Measurements from ENCODE around the gene SPNS2. TPM values are rescaled to one million over a fixed set of nuclear protein-coding genes. Genes with fewer than 3 reads are reported as not detected.

SPNS2 gene
- total and polyA plus RNA-seq, 2 of the 8 experiments (the other 6 are each of a cell fraction or from before 2014, with no cell fraction given) = 1.2 to 1.5 TPM

DNA sequence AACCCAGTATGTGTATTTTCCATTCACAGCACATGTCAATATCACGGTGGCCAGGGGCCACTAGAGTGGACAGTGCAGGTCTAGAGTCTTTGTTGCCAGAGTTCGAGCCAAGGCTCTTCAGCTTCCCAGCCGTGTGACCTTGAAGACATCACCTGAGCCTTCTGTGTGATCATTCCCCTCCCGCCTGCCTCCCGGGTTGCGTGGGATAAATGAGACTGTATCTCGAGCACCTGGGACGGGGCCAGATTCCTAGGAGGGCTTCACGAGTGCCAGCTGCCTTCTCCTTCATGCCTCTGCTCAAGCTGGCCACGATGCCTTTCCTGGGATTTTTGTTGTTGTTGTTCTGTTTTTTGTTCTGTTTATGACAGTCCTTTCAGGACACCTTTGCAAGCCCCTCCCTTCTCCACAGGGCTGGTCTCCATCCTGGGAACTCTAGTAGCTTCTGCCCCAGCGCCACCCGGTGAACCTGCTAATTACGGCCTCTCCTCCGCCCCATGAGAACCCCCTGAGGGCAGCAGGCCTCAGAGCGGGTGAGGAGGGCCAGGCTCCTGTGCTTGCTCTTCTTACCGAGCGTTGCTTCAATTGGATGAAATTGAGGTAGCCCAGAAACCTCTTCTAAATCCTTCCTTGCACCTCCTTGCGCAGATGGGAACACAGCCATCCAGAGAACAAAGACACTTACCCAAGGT lies 3.9 kb downstream of the SPNS2 start:
- no peak for DNase-seq (ENCODE audit: low read depth in 1 of 2, low spot score in 2 of 2)
- Histone ChIP-seq H3K18ac (ENCODE audit: extremely low read depth, low read length) (no peak overlapping the region), H3K9me3 (ENCODE audit: insufficient read depth in 2 of 2, low read depth in 1 of 2, low read length in 1 of 2) (no peaks in the 10 kb centered on the region), H3K23ac (ENCODE audit: insufficient read length) (no peak overlapping the region), H4K20me1 (replicated peaks in 1 of 2; ENCODE audit: control insufficient read depth in 1 of 2, insufficient read depth in 2 of 2, low read length in 2 of 2) (peaks cover 0 to 5% of the 10 kb centered on the region in 2 experiments), H2BK5ac (ENCODE audit: low read depth, low read length) (no peak overlapping the region), H3K14ac (ENCODE audit: insufficient read length) (no peak overlapping the region), H4K8ac (ENCODE audit: extremely low read depth, insufficient read depth, low read length) (no peak overlapping the region), H3K36me3 (ENCODE audit: control insufficient read depth in 2 of 4, insufficient read depth in 4 of 4, low read length in 3 of 4) (no peaks in the 10 kb centered on the region), H3K27ac (ENCODE audit: low read depth, low read length) (no peak overlapping the region), H2BK120ac (replicated peaks; ENCODE audit: low read depth, low read length) (no peak overlapping the region), H3K9ac (replicated peaks in 1 of 4; ENCODE audit: extremely low read depth in 1 of 4, low read depth in 3 of 4, low read length in 3 of 4) (no peak overlapping the region), H3K4ac (replicated peaks; ENCODE audit: insufficient read length, low read depth, low read length) (no peak overlapping the region), H3K79me1 (ENCODE audit: low read depth, low read length) (no peaks in the 10 kb centered on the region), H3K56ac (replicated peaks; ENCODE audit: insufficient read length, low read depth, low read length) (no peak overlapping the region), H2BK20ac (ENCODE audit: low read length) (no peak overlapping the region), H3K4me2 (ENCODE audit: insufficient read depth in 1 of 2, low read depth in 2 of 2, low read length in 2 of 2) (no peak overlapping the region), H2BK12ac (ENCODE audit: low read depth, low read length) (no peak overlapping the region), H3K4me3 (ENCODE audit: extremely low read depth in 1 of 4, insufficient read depth in 2 of 4, low read depth in 3 of 4, low read length in 4 of 4) (no peak overlapping the region), H2AFZ (ENCODE audit: low read length) (no peak overlapping the region), H3K4me1 (replicated peaks in 1 of 4; ENCODE audit: control insufficient read depth in 3 of 4, insufficient read depth in 4 of 4, low read length in 3 of 4) (peaks cover 0 to 13% (median 8%) of the 10 kb centered on the region in 4 experiments; a peak in 4 of 7 replicates), H3K27me3 (replicated peaks in 1 of 4; ENCODE audit: control insufficient read depth in 3 of 4, extremely low read depth in 1 of 4, insufficient read depth in 3 of 4, low read length in 3 of 4) (peaks cover 23 to 35% (median 34%) of the 10 kb centered on the region in 4 experiments), H2AK5ac (ENCODE audit: low read depth, low read length) (no peak overlapping the region), H3K79me2 (ENCODE audit: control insufficient read depth in 1 of 2, insufficient read depth in 2 of 2, low read length in 2 of 2) (no peaks in the 10 kb centered on the region), H3K23me2 (ENCODE audit: low read depth, low read length) (peaks cover 16% of the 10 kb centered on the region; the same call in 1 of the 2 replicates), H4K91ac (replicated peaks; ENCODE audit: insufficient read length, low read length) (no peak overlapping the region), H4K5ac (ENCODE audit: insufficient read length, low read depth, low read length) (no peak overlapping the region), H2BK15ac (ENCODE audit: low read length) (0 out of 2 replicates have a peak overlapping the region, but pooled peaks have one; percentile 16)
- POLR2A ChIA-PET (ENCODE audit: partially characterized antibody) = interaction anchor here (0.9 to 2.3 kb wide), 3 partner anchors 22 to 87 kb away, joined by 3 to 7 read pairs (median 4); no protein-coding TSS in a partner anchor
- FAIRE-seq = no peak
- TF ChIP-seq BRCA1 (IDR thresholded peaks at IDR 0.05; ENCODE audit: low read depth, low read length) (no peak), CBX8 (IDR thresholded peaks at IDR 0.05; ENCODE audit: borderline replicate concordance, low read depth, low read length) (no peak), CHD1 (IDR thresholded peaks at IDR 0.05; ENCODE audit: low read depth, low read length) (no peak), SAP30 (IDR thresholded peaks at IDR 0.05; ENCODE audit: insufficient read depth, insufficient replicate concordance, low read length) (no peak), KDM1A (IDR thresholded peaks at IDR 0.05; ENCODE audit: borderline replicate concordance, low read length) (no peak), RAD21 (IDR thresholded peaks at IDR 0.05 in 1 of 2, conservative IDR thresholded peaks at IDR 0.05 in 1 of 2; ENCODE audit: low read depth in 2 of 2, low read length in 2 of 2) (no peak), KDM4A (IDR thresholded peaks at IDR 0.05; ENCODE audit: low read depth, low read length, severe bottlenecking) (no peak), HDAC2 (IDR thresholded peaks at IDR 0.05; ENCODE audit: borderline replicate concordance in 1 of 2, low read depth in 2 of 2, low read length in 2 of 2) (no peak)
- 87% methylated on average over 18 of the region's 18 CpGs; no CpG with 5 or more reads in 1 of the 2 experiments for WGBS, 2 experiments (ENCODE audit: extremely low coverage in 1 of 2, insufficient coverage in 1 of 2, insufficient read length in 1 of 2, insufficient replicate concordance in 2 of 2, low coverage in 1 of 2, low lambda C conversion rate in 2 of 2, missing lambda C conversion rate in 1 of 2)
- CTCF ChIA-PET (ENCODE audit: partially characterized antibody) = interaction anchor here (0.9 to 1.1 kb wide), 4 partner anchors 18 to 93 kb away, joined by 3 to 4 read pairs (median 3); no protein-coding TSS in a partner anchor
